Activated T-helper 1 cell treated with anti-CD3 and anti-CD28 coated beads, Interleukin-2, amount 50 U/mL, for 16 hours (primary cell): ENCODE measurements around the gene SMIM45.
A peak's percentile ranks its signal among the peaks of the same experiment; 100 is the strongest.
"Not testable (repeated sequence)": the region's sequence is repeated elsewhere in the genome, so short reads cannot be mapped to it uniquely, and the experiment has no call there.

Experiments
- DNase-seq, 2 donors: peaks; one replicate each; pipeline ENCODE4 v3.0.0-alpha.2; 2020; ENCODE audit warnings: low read depth in 1 of 2, low spot score in 1 of 2

SMIM45 gene

GRCh38 chr22:41933411-41934177 is 18.4 kb upstream of the SMIM45 start:
- no peak for DNase-seq

DNA sequence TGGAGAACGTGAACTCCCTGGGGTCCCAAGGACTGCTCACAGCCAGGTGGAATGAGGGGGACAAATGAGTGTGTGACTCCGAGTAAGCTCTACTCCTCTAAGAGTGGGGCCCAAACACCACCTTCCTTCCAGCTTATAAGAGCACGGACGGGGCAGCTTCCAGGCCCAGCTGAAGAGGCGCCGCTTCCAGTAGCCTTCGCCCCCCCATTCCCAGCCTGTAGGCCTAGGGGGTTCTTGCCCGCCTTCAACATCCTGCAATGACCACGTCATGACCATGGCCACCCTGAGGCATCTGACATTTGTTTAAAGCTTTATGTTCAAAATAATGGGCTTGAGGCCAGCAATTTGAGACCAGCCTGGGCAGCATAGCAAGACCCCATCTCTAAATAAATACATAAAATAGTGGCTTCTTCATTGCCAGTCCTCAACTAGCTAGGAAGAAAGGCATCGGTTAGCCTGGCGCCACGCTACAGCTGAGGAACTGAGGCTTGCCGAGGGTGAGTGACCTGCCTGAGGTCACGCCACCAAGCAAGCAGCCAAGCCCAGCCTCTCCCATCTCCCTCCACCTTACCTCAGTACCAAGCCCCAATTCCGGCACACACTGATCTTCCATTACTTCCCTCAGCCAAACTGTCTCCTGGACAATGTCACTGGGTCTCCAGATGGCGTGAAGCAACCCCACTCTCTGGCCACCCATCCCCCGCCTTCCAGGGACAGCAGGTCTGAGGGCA is 17.5 kb upstream of the SMIM45 start:
- no peak for DNase-seq

DNA sequence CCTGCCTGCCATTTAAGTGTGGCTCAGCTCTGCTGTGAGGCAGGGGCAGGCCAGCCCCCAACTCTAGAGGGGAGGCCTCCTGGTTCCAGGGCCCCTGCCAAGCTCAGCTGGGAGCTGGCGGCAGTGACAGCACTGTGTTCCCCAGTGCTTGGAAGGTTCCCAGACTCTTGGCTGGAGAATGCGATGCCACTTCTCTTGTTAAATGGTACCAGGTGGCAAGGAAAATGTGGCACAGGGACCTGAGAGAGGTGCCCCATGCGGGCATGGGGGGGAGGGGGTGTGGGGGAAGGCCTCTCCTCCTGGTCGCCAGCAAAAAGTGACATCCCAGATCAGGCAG is 17.0 kb upstream of the SMIM45 start:
- no peak for DNase-seq

- no peak for DNase-seq
Measured at GRCh38 chr22:41935509-41935908, 16.4 kb upstream of the SMIM45 start.

- no peak for DNase-seq
Measured at GRCh38 chr22:41936894-41937169, 15.1 kb upstream of the SMIM45 start.

DNA sequence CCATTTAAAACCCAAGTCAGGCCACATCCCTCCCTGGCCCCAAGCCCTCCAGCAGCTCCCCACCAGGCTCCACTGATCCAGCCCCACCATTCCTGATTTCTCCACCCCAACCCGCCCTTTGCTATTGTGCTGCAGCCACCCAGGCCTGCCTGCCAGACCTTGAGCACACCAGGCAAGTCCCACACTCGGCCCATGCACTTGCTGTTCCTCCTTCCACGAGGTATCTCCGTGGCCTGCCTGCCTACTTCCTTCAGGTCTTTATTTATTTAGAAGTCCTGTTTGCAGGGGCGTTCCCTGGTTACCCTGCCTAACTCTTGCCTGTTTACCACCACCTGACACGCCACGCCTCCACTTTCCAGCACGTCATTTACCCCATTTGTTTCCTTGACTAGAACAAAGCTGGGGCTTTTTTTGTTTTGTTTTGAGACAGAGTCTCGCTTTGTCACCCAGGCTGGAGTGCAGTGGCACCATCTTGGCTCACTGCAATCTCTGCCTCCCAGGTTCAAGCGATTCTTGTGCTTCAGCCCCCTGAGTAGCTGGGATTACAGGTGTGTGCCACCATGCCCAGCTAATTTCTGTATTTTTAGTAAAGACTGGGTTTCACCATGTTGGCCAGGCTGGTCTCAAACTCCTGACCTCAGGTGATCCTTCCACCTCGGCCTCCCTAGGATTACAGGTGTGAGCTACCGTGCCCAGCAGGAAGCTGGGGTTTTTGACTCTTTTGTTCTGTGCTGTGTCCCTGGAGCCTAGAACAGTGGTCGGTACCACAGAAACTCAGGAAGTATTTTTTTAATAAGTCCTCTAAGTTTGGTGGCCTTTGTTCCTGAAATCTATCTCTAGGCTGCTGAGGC is 11.7 kb upstream of the SMIM45 start:
- DNase-seq, result peak; percentile 82 to 90

- DNase-seq, result peak; percentile 71 to 72
Measured at GRCh38 chr22:41940832-41941765, 10.9 kb upstream of the SMIM45 start.

DNA sequence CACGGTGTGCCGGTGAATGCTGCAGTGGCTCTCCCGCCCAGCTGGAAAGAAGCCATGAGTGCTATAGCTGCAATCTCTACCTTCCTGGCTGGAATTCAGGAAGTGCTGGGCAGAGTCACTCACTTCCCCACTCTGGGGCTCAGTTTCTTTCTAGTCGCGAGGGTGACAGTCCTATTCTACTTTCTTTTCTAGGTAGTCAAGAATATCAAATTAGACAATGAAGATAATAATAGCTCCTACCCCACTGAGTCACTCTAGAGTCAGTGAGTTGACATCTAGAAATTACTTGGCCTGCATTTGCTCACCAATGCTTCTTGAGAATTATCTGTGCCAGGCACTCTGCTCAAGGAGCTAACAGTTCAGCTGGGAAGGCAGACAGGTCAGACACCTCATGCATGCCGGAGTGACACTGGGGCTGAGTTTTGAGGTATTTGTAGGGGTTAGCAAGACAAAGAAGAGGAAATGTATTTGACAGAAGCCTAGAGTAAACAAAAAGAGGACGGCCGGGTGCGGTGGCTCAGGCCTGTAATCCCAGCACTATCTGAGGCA is 8.2 kb upstream of the SMIM45 start:
- DNase-seq, result no peak

DNA sequence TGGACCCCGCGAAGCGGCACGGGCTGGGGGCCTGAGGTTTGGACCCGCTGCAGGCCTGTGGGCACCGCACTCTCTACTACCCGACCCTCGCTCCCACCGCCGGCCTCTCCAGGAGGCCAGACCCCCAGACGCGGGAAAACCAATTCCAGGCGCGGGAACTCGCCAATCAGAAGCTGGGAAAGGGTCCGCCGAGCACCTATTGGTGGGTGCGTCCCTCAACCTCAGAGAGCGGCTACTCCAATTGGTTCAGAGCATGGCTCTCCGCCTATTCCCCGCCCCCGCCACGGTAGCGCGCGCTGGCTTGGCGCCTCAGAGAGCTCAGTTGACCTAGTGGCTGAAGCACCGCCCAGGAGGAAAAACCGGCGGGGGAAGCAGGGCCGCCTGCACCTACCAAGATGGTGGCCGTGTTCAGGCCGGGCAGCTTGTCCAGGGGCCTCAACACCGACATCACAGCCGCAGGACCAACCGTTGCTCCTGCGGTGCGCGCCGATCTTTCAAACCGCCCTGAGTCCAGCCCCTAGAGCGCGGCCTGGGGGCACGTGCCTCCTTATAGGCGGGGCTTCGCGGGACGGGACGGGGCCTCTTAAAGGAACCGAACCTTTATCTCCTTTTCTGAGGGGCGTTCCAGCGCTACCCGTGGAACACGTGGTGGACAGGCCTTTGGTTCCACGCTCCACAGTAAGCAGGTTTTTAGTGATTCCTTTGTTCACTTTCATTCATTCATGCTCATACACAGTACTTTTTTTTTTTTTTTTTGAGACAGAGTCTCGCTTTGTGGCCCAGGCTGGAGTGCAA is 5.1 kb upstream of the SMIM45 start, which contains the start of gene CENPM:
CENPM (minus strand) TSS at position 524 of the 795 bp plus-strand sequence; CDS start at position 448, 76 bp downstream.
- DNase-seq, result peak; percentile 67 to 79

- no peak for DNase-seq
Measured at GRCh38 chr22:41947424-41948080, 4.4 kb upstream of the SMIM45 start.

DNA sequence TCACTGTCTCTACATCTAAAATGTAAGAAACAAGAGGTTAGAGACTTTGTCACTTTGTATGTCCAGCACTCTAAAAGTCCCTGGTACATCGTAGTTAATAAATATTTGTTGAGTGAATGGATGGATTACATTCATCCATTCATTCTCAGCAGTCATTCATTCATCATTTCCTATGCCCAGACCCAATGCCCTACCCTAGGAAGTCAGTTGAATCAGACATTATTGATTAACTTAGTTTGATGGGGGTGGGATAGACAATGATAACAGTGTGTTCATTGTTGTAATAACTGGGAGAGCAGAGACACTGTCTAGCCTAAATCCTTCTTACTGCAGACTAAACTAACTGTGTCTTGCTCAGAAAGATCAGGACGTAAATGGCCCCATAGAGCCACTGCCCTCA is 3.8 kb upstream of the SMIM45 start:
- no peak for DNase-seq

- DNase-seq, result not testable (repeated sequence)
Measured at GRCh38 chr22:41948928-41949296, 3.0 kb upstream of the SMIM45 start.

DNA sequence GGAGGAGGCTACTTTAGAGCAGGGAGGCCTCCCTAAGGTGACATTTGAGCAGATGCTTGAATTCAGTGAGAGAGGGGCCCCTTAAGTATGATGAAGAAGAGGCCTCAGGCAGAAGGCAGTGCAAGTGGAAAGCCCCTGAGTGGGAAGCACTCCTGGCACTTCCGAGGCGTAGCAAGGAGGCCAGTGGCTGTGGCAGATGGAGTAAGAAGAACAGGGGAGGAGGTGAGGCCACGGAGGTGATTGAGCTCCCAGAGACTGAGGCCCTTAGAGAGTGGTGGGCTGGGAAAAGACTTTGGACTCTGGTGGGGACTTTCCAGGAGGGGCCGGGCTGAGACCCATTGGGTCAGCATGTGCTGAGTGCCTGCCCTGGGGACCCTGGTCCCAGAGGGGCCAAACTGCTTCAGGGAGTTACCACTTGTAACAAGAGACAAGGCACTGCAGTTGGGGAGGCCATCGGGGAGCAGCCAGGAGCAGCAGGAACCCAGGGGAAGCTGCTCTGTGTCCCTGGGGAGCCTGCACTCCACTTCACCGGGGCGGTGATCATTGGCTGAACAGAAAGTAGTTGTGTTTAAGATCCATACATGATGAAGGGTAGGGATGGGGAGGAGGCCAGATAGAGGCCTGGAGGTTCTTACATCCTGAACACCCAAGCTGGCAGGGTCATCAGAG is 2.5 kb upstream of the SMIM45 start:
- no peak for DNase-seq

DNA sequence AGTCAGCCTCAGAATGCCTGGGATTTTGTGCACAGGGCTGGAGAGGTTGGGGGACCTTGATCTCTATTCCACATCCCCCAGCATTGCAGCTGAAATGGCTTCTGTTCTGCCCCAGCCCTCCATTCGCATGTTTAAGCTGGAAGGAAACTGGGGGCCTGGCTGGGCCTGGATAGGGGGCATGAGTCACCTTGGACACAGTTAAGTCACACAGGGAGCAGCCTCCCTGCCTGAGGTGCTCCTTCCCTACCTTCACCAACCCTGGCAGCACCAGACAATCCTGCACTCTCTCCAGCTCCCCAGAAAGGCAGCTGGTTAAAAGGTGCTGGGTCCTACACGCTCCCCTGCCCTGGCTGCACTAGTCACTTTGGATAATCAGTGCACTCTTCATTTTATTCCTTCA is 763 bp downstream of the SMIM45 start:
- no peak for DNase-seq

DNA sequence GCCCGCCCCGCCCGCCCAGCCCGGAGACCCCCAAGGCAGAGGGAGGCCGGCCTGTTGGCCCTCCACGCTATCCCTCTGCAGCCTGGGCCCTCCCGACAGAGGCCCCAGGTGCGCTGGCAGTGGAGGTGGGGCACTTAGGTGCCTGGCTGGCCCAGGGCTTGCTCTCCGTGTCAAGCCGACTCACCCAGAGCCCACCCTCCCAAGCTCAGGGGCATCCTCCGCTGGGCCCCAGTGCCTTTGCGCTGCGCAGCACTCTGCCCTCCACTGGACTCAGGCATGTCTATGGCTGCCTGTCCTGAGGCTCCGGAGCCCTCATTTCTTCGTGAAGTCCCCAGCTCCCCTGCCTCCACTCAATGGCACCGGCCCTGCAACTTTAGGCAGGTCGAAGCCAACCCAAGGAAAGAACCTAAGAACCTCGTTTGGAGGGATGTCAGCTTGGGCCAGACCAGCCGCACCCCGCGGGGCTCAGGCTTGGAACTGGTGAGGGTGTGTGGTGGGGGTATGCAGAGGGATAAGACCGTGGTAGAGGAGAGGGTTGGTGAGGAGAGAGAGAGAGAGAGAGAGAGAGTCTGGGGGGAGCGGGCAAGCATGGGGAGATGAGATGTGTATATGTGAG is 6.1 kb downstream of the SMIM45 start:
- DNase-seq, result no peak

DNA sequence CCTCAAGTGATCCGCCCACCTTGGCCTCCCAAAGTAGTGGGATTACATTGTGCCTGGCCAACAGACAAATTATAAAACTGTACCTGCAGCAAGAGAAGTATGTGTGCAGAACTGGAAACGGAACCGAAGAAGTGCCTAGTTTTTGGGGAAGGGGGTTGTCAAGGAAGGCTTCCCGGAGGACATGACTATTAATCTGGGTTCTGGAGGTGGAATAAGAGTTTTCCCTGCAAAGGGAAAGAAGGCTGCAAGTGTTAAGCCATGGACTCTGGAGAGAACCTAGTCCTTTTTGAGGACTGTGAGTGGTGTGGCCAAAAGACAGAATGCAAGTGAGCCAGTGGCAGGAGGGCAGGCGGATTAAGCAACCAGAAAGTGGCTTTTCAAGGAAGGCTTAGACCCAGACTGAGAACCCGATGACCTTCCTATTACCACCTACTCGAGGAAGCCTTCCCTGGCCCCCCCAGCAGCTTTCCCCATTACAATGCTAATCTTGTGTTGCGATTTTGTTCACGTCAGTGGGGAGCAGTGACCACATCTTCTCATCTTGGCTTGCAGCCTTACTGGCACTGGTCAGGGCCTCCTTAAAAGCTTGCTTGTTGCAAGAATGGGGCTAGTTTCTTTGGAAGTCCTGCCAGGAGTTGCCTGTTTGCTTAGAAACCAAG is 11.6 kb downstream of the SMIM45 start:
- no peak for DNase-seq

- DNase-seq, result no peak
Measured at GRCh38 chr22:41964112-41964491, 12.2 kb downstream of the SMIM45 start.

- no peak for DNase-seq
Measured at GRCh38 chr22:41966225-41966606, 14.3 kb downstream of the SMIM45 start.
